Mesendoderm (in vitro differentiated cells): ENCODE results near the gene C2.

Experiments
- DNase-seq: peaks from one replicate; pipeline ENCODE4 v3.0.0; 2013
- H2AK5ac ChIP-seq: 2 replicates; pipeline ENCODE4 v1.6.1; 2013; ENCODE audit warnings: low read length, inconsistent platforms
- H2BK120ac ChIP-seq: 2 replicates; pipeline ENCODE4 v1.6.1; 2013; ENCODE audit warnings: low read depth, mild to moderate bottlenecking, low read length, moderate library complexity, mixed read lengths
- H2BK15ac ChIP-seq: replicated peaks from 2 replicates; pipeline ENCODE4 v1.6.1; 2013; ENCODE audit warnings: low read depth, mild to moderate bottlenecking, moderate library complexity
- H2BK5ac ChIP-seq: 2 replicates; pipeline ENCODE4 v1.6.1; 2013; ENCODE audit warnings: low read length, inconsistent platforms
- H3K18ac ChIP-seq: 2 replicates; pipeline ENCODE4 v1.6.1; 2013; ENCODE audit warnings: mild to moderate bottlenecking, low read length, mixed read lengths
- H3K23ac ChIP-seq: one replicate; pipeline ENCODE4 v1.6.1; 2013; ENCODE audit warnings: low read length
- H3K27ac ChIP-seq: 2 replicates; pipeline ENCODE4 v1.5.1; 2013; ENCODE audit warnings: low read depth, mild to moderate bottlenecking, inconsistent platforms, low read length, moderate library complexity
- H3K27me3 ChIP-seq: 2 replicates; pipeline ENCODE4 v1.6.1; 2013; ENCODE audit warnings: low read length, control low read depth, mild to moderate bottlenecking, inconsistent platforms; ENCODE audit not compliant: insufficient read depth, poor library complexity
- H3K36me3 ChIP-seq: 2 replicates; pipeline ENCODE4 v1.6.1; 2013; ENCODE audit warnings: low read length, inconsistent platforms; ENCODE audit not compliant: control insufficient read depth, insufficient read depth
- H3K4ac ChIP-seq: one replicate; pipeline ENCODE4 v1.6.1; 2013; ENCODE audit warnings: low read depth, mild to moderate bottlenecking, low read length, moderate library complexity
- H3K4me1 ChIP-seq: 2 replicates; pipeline ENCODE4 v1.6.1; 2013; ENCODE audit warnings: low read depth, low read length, inconsistent platforms; ENCODE audit not compliant: control insufficient read depth
- H3K4me2 ChIP-seq: 2 replicates; pipeline ENCODE4 v1.6.1; 2013; ENCODE audit warnings: low read length
- H3K4me3 ChIP-seq: 2 replicates; pipeline ENCODE4 v1.5.1; 2013; ENCODE audit warnings: mild to moderate bottlenecking, low read length
- H3K56ac ChIP-seq: one replicate; pipeline ENCODE4 v1.6.1; 2013; ENCODE audit warnings: low read length
- H3K79me1 ChIP-seq: 2 replicates; pipeline ENCODE4 v1.6.1; 2013; ENCODE audit warnings: low read length, inconsistent platforms
- H3K79me2 ChIP-seq: 2 replicates; pipeline ENCODE4 v1.6.1; 2013; ENCODE audit warnings: mild to moderate bottlenecking, low read length; ENCODE audit not compliant: control insufficient read depth, insufficient read depth
- H3K9ac ChIP-seq: 2 replicates; pipeline ENCODE4 v1.6.1; 2013; ENCODE audit warnings: low read length, inconsistent platforms
- H4K5ac ChIP-seq: one replicate; pipeline ENCODE4 v1.6.1; 2013; ENCODE audit warnings: low read length
- H4K8ac ChIP-seq: one replicate; pipeline ENCODE4 v1.6.1; 2013; ENCODE audit warnings: low read depth, mild to moderate bottlenecking, control low read depth, low read length, moderate library complexity
- WGBS: extraction: QIAGEN DNeasy Blood & Tissue Kit; methylation state at CpG from one replicate; pipeline ENCODE4 v1.1.7; 2013; ENCODE audit warnings: low lambda C conversion rate, missing lambda C conversion rate; ENCODE audit not compliant: insufficient coverage; ENCODE audit errors: extremely low coverage; 5-methylcytosine and 5-hydroxymethylcytosine counted together

The C2 gene

DNA sequence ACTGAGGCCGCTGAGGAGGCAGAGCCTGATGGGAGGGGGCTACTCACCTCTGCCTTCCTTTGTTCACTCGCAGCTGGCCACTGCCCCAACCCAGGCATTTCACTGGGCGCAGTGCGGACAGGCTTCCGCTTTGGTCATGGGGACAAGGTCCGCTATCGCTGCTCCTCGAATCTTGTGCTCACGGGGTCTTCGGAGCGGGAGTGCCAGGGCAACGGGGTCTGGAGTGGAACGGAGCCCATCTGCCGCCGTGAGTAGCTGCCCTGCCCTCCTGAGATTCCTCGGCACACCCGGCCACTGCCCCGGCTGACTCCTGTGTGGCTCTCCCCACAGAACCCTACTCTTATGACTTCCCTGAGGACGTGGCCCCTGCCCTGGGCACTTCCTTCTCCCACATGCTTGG is 6.0 kb downstream of the C2 start:
- Histone ChIP-seq H3K79me2 (no peaks in the 10 kb centered on the region), H3K4me1 (no peaks in the 10 kb centered on the region)
- no CpG with 5 or more reads among the region's 19 CpGs for WGBS

DNA sequence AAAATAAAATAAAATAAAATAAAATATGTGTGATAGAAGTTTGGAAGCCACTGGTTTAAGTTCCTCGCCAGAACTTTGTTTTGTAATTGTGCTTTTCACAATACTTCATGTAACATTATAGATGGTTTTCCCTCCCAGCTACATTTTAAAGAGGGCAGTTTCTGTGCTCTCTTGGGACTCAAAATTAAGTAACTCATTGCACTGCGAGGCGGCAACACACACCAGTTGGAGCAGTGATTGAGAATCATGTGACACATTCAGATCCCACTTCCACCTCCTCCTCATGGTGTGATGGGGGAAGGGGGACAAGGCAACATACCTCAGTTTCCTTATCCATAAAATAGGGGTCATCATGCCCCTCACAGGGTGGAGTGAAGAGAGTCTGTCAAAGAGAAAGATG is 7.5 kb downstream of the C2 start:
- no peak overlapping the region for H3K4me3 ChIP-seq
- no CpG with 5 or more reads among the region's 3 CpGs for WGBS
- H3K79me2 ChIP-seq: no peaks in the 10 kb centered on the region
- H4K5ac ChIP-seq: no peak overlapping the region
- no peak overlapping the region for H4K8ac ChIP-seq
- H2BK5ac ChIP-seq: no peak overlapping the region
- H2BK15ac ChIP-seq: no peak overlapping the region
- no peak overlapping the region for H2BK120ac ChIP-seq
- no peak overlapping the region for H3K4ac ChIP-seq
- no peaks in the 10 kb centered on the region for H3K4me1 ChIP-seq
- H3K79me1 ChIP-seq: no peaks in the 10 kb centered on the region
- H3K27me3 ChIP-seq: no peaks in the 10 kb centered on the region
- H3K18ac ChIP-seq: no peak overlapping the region
- no peak overlapping the region for H3K23ac ChIP-seq
- no peak overlapping the region for H3K9ac ChIP-seq
- H3K56ac ChIP-seq: no peak overlapping the region
- no peak for DNase-seq
- H3K27ac ChIP-seq: no peak overlapping the region
- no peaks in the 10 kb centered on the region for H3K36me3 ChIP-seq
- H3K4me2 ChIP-seq: no peak overlapping the region
- H2AK5ac ChIP-seq: no peak overlapping the region

More for the DNA sequence above, 6.0 kb downstream of the C2 start:
- no peak overlapping the region for H3K27ac ChIP-seq
- no peaks in the 10 kb centered on the region for H3K36me3 ChIP-seq
- no peak overlapping the region for H3K4ac ChIP-seq
- no peak overlapping the region for H3K9ac ChIP-seq
- H3K18ac ChIP-seq: no peak overlapping the region
- DNase-seq: no peak
- no peak overlapping the region for H3K23ac ChIP-seq
- H2BK15ac ChIP-seq: no peak overlapping the region
- no peak overlapping the region for H4K8ac ChIP-seq
- H2BK5ac ChIP-seq: no peak overlapping the region
- H3K56ac ChIP-seq: no peak overlapping the region
- no peak overlapping the region for H2BK120ac ChIP-seq
- no peak overlapping the region for H2AK5ac ChIP-seq
- H3K27me3 ChIP-seq: no peaks in the 10 kb centered on the region
- no peaks in the 10 kb centered on the region for H3K79me1 ChIP-seq
- no peak overlapping the region for H3K4me3 ChIP-seq
- H3K4me2 ChIP-seq: no peak overlapping the region
- H4K5ac ChIP-seq: no peak overlapping the region

DNA sequence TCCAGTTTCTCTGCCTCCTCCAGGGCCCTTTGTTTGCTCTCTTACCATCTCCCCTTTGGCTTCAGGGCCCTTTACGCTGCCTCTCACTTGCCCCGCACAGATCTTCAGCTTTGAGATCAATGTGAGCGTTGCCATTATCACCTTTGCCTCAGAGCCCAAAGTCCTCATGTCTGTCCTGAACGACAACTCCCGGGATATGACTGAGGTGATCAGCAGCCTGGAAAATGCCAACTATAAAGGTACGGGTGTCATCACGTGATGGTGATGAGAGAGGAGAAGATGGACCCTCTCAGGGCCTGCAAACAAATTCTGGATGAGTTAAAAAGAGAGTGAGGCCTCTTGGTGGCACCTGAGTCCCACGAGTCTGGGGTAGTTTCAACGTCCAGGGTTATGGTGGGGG is 8.3 kb downstream of the C2 start:
- Histone ChIP-seq H2BK15ac (no peak overlapping the region), H4K5ac (no peak overlapping the region), H3K27ac (no peak overlapping the region), H3K4me1 (no peaks in the 10 kb centered on the region), H2AK5ac (no peak overlapping the region), H3K18ac (no peak overlapping the region), H3K4me3 (no peak overlapping the region), H3K79me2 (no peaks in the 10 kb centered on the region), H3K23ac (no peak overlapping the region), H3K9ac (no peak overlapping the region), H3K36me3 (no peaks in the 10 kb centered on the region), H4K8ac (no peak overlapping the region), H3K56ac (no peak overlapping the region), H3K4me2 (no peak overlapping the region), H2BK120ac (no peak overlapping the region), H2BK5ac (no peak overlapping the region), H3K79me1 (no peaks in the 10 kb centered on the region), H3K27me3 (no peaks in the 10 kb centered on the region), H3K4ac (no peak overlapping the region)
- DNase-seq: no peak
- WGBS: no CpG with 5 or more reads among the region's 9 CpGs

DNA sequence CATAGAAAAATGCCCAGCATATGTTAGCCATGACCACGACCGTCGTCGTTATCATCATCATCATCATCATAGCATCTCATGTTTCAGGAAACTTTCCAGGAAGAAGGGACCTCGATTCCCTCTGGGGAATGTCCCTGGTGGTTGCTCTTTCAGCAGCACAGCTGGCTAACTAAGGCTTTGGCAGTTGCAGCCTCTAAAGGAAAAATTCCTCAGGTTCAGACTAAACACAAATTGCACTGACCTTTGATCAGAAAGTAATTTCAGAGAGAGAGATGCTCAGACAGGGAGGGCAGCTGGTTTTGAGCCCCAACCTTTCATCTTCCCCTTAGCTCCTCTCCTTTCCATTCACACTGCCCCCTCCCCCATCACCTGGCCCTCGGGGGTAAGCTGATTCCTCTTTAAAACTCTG is 12.7 kb downstream of the C2 start:
- Histone ChIP-seq H3K4me1 (no peaks in the 10 kb centered on the region), H4K5ac (no peak overlapping the region), H3K56ac (no peak overlapping the region), H4K8ac (no peak overlapping the region), H3K4ac (no peak overlapping the region), H2BK120ac (no peak overlapping the region), H3K79me2 (no peaks in the 10 kb centered on the region), H3K4me3 (no peak overlapping the region), H3K23ac (no peak overlapping the region), H2AK5ac (no peak overlapping the region), H3K36me3 (no peaks in the 10 kb centered on the region), H3K9ac (no peak overlapping the region), H3K79me1 (no peaks in the 10 kb centered on the region), H3K27me3 (no peaks in the 10 kb centered on the region), H3K18ac (no peak overlapping the region), H3K27ac (no peak overlapping the region), H2BK15ac (no peak overlapping the region), H2BK5ac (no peak overlapping the region), H3K4me2 (no peak overlapping the region)
- peak; percentile 27 for DNase-seq
- WGBS: no CpG with 5 or more reads among the region's 6 CpGs

DNA sequence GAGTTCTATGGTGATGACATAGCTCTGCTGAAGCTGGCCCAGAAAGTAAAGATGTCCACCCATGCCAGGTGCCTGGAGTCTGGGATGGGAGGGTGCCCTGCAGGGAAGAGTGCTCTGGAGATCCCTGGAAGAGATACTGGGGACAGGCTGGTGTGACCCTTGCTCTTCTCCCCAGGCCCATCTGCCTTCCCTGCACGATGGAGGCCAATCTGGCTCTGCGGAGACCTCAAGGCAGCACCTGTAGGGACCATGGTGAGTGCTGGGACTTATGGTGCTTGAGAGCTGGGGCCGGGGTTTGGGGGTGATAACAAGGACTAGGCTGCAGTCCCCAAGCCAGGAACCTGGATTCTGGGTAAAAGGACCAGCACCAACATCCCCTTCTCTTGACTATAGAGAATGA is 16.2 kb downstream of the C2 start:
- Histone ChIP-seq H3K56ac (no peak overlapping the region), H3K27ac (no peak overlapping the region), H2BK5ac (no peak overlapping the region), H3K4me1 (no peaks in the 10 kb centered on the region), H3K9ac (no peak overlapping the region), H3K4me3 (no peak overlapping the region), H3K4me2 (no peak overlapping the region), H2BK15ac (no peak overlapping the region), H3K79me2 (no peaks in the 10 kb centered on the region), H3K4ac (no peak overlapping the region), H3K79me1 (no peaks in the 10 kb centered on the region), H2AK5ac (no peak overlapping the region), H3K18ac (no peak overlapping the region), H3K27me3 (no peaks in the 10 kb centered on the region), H3K23ac (no peak overlapping the region), H3K36me3 (no peaks in the 10 kb centered on the region), H2BK120ac (no peak overlapping the region), H4K5ac (no peak overlapping the region), H4K8ac (no peak overlapping the region)
- no peak for DNase-seq
- no CpG with 5 or more reads among the region's 3 CpGs for WGBS

DNA sequence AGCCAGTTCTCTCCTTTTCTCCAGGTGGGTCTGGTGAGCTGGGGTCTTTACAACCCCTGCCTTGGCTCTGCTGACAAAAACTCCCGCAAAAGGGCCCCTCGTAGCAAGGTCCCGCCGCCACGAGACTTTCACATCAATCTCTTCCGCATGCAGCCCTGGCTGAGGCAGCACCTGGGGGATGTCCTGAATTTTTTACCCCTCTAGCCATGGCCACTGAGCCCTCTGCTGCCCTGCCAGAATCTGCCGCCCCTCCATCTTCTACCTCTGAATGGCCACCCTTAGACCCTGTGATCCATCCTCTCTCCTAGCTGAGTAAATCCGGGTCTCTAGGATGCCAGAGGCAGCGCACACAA is 17.6 kb downstream of the C2 start:
- Histone ChIP-seq H3K27ac (no peak overlapping the region), H3K23ac (no peak overlapping the region), H3K18ac (no peak overlapping the region), H4K8ac (no peak overlapping the region), H4K5ac (no peak overlapping the region), H3K4me2 (no peak overlapping the region), H2BK15ac (no peak overlapping the region), H3K4me3 (no peak overlapping the region), H3K9ac (no peak overlapping the region), H3K36me3 (no peaks in the 10 kb centered on the region), H3K27me3 (no peaks in the 10 kb centered on the region), H2AK5ac (no peak overlapping the region), H3K4me1 (no peaks in the 10 kb centered on the region), H3K4ac (no peak overlapping the region), H3K56ac (no peak overlapping the region), H2BK120ac (no peak overlapping the region), H3K79me1 (no peaks in the 10 kb centered on the region), H2BK5ac (no peak overlapping the region), H3K79me2 (no peaks in the 10 kb centered on the region)
- no CpG with 5 or more reads among the region's 9 CpGs for WGBS
- DNase-seq: no peak
